HepG2 (cell line): Measurements from ENCODE around the gene TMEM38B. TPM values are rescaled to one million over a fixed set of nuclear protein-coding genes. Genes with fewer than 3 reads are reported as not detected.

Experiments used
- ATAC-seq: fragments of 200-7000 bp; cut with Tn5 transposase; 3 replicates; pipeline ENCODE4 v1.9.1; 2020; ENCODE audit warnings: mild to moderate bottlenecking, moderate library complexity
- BruUV-seq: library from RNA; stranded (reverse); fragments of 400-500 nt; replicated peaks from 2 replicates; lab custom pipeline; 2021; lab: Mats Ljungman, UMichigan
- CTCF ChIA-PET: fragments of 300-600 bp; formaldehyde crosslinking; extraction: SDS; loops from one replicate; lab custom pipeline; 2021; ENCODE audit warnings: low total read pairs, inconsistent platforms, low intra/inter-chr PET ratio; lab: Yijun Ruan, JAX
- POLR2A ChIA-PET: fragments of 350-600 bp; sonication (Branson Sonifier 250); formaldehyde crosslinking; loops from one replicate; lab custom pipeline; 2020; ENCODE audit warnings: antibody characterized with exemption, inconsistent platforms; lab: Yijun Ruan, JAX
- DNase-seq: peaks from one replicate; pipeline ENCODE4 v3.0.0-alpha.2; 2015; ENCODE audit warnings: low spot score
- FAIRE-seq: peaks from 3 replicates; lab custom pipeline; 2011; peaks lifted over from hg19 to GRCh38; lab: Jason Lieb, UNC
- H2AFZ ChIP-seq: one replicate; pipeline ENCODE4 v1.6.1; 2011; ENCODE audit warnings: low read length, inconsistent platforms
- H3K27ac ChIP-seq: fragments of 300-600 bp; 3 replicates; pipeline ENCODE4 v1.8.0; 2011; ENCODE audit warnings: mixed run types, mild to moderate bottlenecking, mixed read lengths, low read length, inconsistent platforms; ENCODE audit not compliant: insufficient read depth; ENCODE audit errors: extremely low read length
- H3K27me3 ChIP-seq, 2 experiments: fragments of 200-600 bp in 1 of 2; 2 replicates in 1 of 2; 3 replicates in 1 of 2; pipeline versions ENCODE4 v1.6.0 to v1.8.0; 2011; ENCODE audit warnings: low read length in 2 of 2, mild to moderate bottlenecking in 2 of 2, moderate library complexity in 2 of 2, inconsistent platforms in 1 of 2; ENCODE audit not compliant: insufficient read depth in 2 of 2, control insufficient read depth in 1 of 2
- H3K36me3 ChIP-seq, 2 experiments: fragments of 200-600 bp in 1 of 2; replicated peaks in 1 of 2; 2 replicates in 1 of 2; 3 replicates in 1 of 2; pipeline versions ENCODE4 v1.5.1 to v1.8.0; 2011; ENCODE audit warnings: low read length in 2 of 2, inconsistent platforms in 1 of 2; ENCODE audit not compliant: insufficient read depth in 2 of 2, control insufficient read depth in 1 of 2
- H3K4me1 ChIP-seq: 2 replicates; pipeline ENCODE4 v1.5.1; 2012; ENCODE audit warnings: low read length, inconsistent platforms; ENCODE audit not compliant: insufficient read depth
- H3K4me2 ChIP-seq: 2 replicates; pipeline ENCODE4 v1.6.0; 2011; ENCODE audit warnings: low read depth, low read length, inconsistent platforms
- H3K4me3 ChIP-seq, 3 experiments: fragments of 200-600 bp in 1 of 3; sonication (generic), shearing (Covaris generic) in 1 of 3; replicated peaks in 1 of 3; 2 replicates each; pipeline ENCODE4 v1.5.1; 2011 to 2016; ENCODE audit warnings: low read length in 3 of 3, inconsistent platforms in 2 of 3, low read depth in 2 of 3, mild to moderate bottlenecking in 2 of 3, control low read depth in 1 of 3, mixed read lengths in 1 of 3; ENCODE audit not compliant: insufficient read depth in 1 of 3
- H3K79me2 ChIP-seq: one replicate; pipeline ENCODE4 v1.6.1; 2011; ENCODE audit warnings: low read length, inconsistent platforms; ENCODE audit not compliant: insufficient read depth
- H3K9ac ChIP-seq: 2 replicates; pipeline ENCODE4 v1.6.0; 2011; ENCODE audit warnings: mild to moderate bottlenecking, low read depth, low read length, inconsistent platforms; ENCODE audit not compliant: insufficient read depth
- H3K9me3 ChIP-seq: 2 replicates; pipeline ENCODE4 v1.5.1; 2012; ENCODE audit warnings: mild to moderate bottlenecking, low read length
- H4K20me1 ChIP-seq: 2 replicates; pipeline ENCODE4 v1.6.0; 2011; ENCODE audit warnings: inconsistent platforms, mild to moderate bottlenecking, low read length, moderate library complexity; ENCODE audit not compliant: insufficient read depth
- ATF4 ChIP-seq, 2 experiments: fragments of 450-650 bp in 1 of 2; sonication (generic) in 1 of 2; formaldehyde crosslinking; IDR thresholded peaks; 2 replicates each; pipeline versions ENCODE4 v1.5.0 to v1.8.0; 2020 to 2022; ENCODE audit warnings: mild to moderate bottlenecking in 1 of 2, missing genetic modification reagents in 1 of 2
- MTA3 ChIP-seq: sonication (generic); formaldehyde crosslinking; IDR thresholded peaks from 2 replicates; pipeline ENCODE4 v1.4.0; 2020; ENCODE audit warnings: missing genetic modification reagents
- MXI1 ChIP-seq: IDR thresholded peaks from 3 replicates; pipeline ENCODE4 v1.6.1; 2012; ENCODE audit warnings: low read depth, low read length, inconsistent platforms, borderline replicate concordance
- POGK ChIP-seq: sonication (generic); formaldehyde crosslinking; conservative IDR thresholded peaks from 2 replicates; pipeline ENCODE4 v1.8.0; 2022; ENCODE audit warnings: mild to moderate bottlenecking, moderate library complexity, missing genetic modification reagents
- RXRA ChIP-seq: sonication (generic); formaldehyde crosslinking; IDR thresholded peaks from 2 replicates; pipeline ENCODE4 v1.5.1; 2020; ENCODE audit warnings: missing genetic modification reagents
- SPEN ChIP-seq: sonication (generic); formaldehyde crosslinking; IDR thresholded peaks from 2 replicates; pipeline ENCODE4 v1.5.1; 2020; ENCODE audit warnings: low read depth, mild to moderate bottlenecking, missing genetic modification reagents
- ZMYM2 ChIP-seq: sonication (generic); formaldehyde crosslinking; IDR thresholded peaks from 2 replicates; pipeline ENCODE4 v1.8.0; 2022; ENCODE audit warnings: mild to moderate bottlenecking, missing genetic modification reagents
- ZNF704 ChIP-seq: sonication (generic); formaldehyde crosslinking; IDR thresholded peaks from 2 replicates; pipeline ENCODE4 v1.8.1; 2023; ENCODE audit warnings: mild to moderate bottlenecking, inconsistent platforms, moderate library complexity, missing genetic modification reagents, borderline replicate concordance
- ZNF75D ChIP-seq: sonication (generic); formaldehyde crosslinking; IDR thresholded peaks from 2 replicates; pipeline ENCODE4 v1.8.1; 2023; ENCODE audit warnings: missing genetic modification reagents, mild to moderate bottlenecking, borderline replicate concordance
- ZNF891 ChIP-seq: sonication (generic); formaldehyde crosslinking; IDR thresholded peaks from 2 replicates; pipeline ENCODE4 v1.5.0; 2020; ENCODE audit warnings: mild to moderate bottlenecking, missing genetic modification reagents
- ZSCAN22 ChIP-seq: sonication (generic); formaldehyde crosslinking; IDR thresholded peaks from 2 replicates; pipeline ENCODE4 v1.4.0; 2020; ENCODE audit warnings: mild to moderate bottlenecking, missing genetic modification reagents
- WGBS: methylation state at CpG from one replicate; pipeline ENCODE4 v1.1.6; 2017; ENCODE audit warnings: low lambda C conversion rate; 5-methylcytosine and 5-hydroxymethylcytosine counted together
- in situ Hi-C: cut with HindIII; loops from 2 replicates; pipeline ENCODE4 v1.10.0; 2017; ENCODE audit warnings: low pct_unique_long_range_greater_than_20kb; ENCODE audit not compliant: extremely low pct_ligation_motif_present
- intact Hi-C: fragments of 100-400 bp; cut with micrococcal nuclease; formaldehyde crosslinking; loops from one replicate; pipeline ENCODE4 v1.10.0; 2022; ENCODE audit not compliant: unreplicated experiment
- polyA plus RNA-seq, 8 experiments: library from polyadenylated mRNA; depleted of rRNA in 3 of 8; stranded (reverse) in 7 of 8; unstranded in 1 of 8; fragments of >200 nt; fragmentation: Illumina TruSeq in 4 of 8; extraction: Trizol in 4 of 8; gene quantifications; 2 replicates each; pipeline versions ENCODE4 v1.2.1 to v1.2.3, GENCODE V29; 2011 to 2016; ENCODE audit warnings: low read depth in 4 of 8, missing spikeins in 1 of 8, mixed read lengths in 1 of 8; ENCODE audit not compliant: insufficient read depth in 1 of 8
- total RNA-seq, 5 experiments: library from RNA; depleted of rRNA; stranded (reverse); fragments of >200 nt; fragmentation: Illumina TruSeq; extraction: Trizol; gene quantifications; 2 replicates each; pipeline ENCODE4 v1.2.3, GENCODE V29; 2016; ENCODE audit warnings: low read depth in 1 of 5

TMEM38B gene
- total and polyA plus RNA-seq, 2 of the 13 experiments (the other 11 are each of a cell fraction or from before 2014, with no cell fraction given), result 13.4 to 32.4 TPM

GRCh38 chr9:105818903-105819302 lies 124.6 kb downstream of the TMEM38B start:
- FAIRE-seq (no peak), ATAC-seq (no peak), DNase-seq (no peak)
- Histone ChIP-seq H3K4me3 (no peak overlapping the region), H3K79me2 (no peaks in the 10 kb centered on the region), H4K20me1 (no peaks in the 10 kb centered on the region), H3K9me3 (no peaks in the 10 kb centered on the region), H3K4me1 (no peaks in the 10 kb centered on the region), H3K4me2 (no peak overlapping the region), H3K36me3 (no peaks in the 10 kb centered on the region), H3K9ac (no peak overlapping the region), H3K27ac (no peak overlapping the region), H3K27me3 (no peaks in the 10 kb centered on the region), H2AFZ (no peak overlapping the region)
- in situ Hi-C loops (no loop called here), intact Hi-C loops (no loop called here)
- ChIA-PET CTCF (no interaction called here), POLR2A (no interaction called here)
- BruUV-seq, result no TSS peak
- TF ChIP-seq ZNF75D (CRISPR knock-in tag) (no peak), POGK (CRISPR knock-in tag) (no peak), MTA3 (no peak), ZNF891 (CRISPR knock-in tag) (no peak), RXRA (CRISPR knock-in tag) (no peak), MXI1 (no peak), ATF4 (CRISPR knock-in tag; IDR thresholded peaks at IDR 0.05) (no peak), SPEN (no peak), ZNF704 (CRISPR knock-in tag) (no peak), ZMYM2 (CRISPR knock-in tag) (no peak), ZSCAN22 (CRISPR knock-in tag) (no peak)
- 29% methylated on average over 12 of the region's 15 CpGs for WGBS
